Measurements from ENCODE around the gene HECTD2.
"Not testable (repeated sequence)": the region's sequence is repeated elsewhere in the genome, so short reads cannot be mapped to it uniquely, and the experiment has no call there.

Gene HECTD2, protein sequence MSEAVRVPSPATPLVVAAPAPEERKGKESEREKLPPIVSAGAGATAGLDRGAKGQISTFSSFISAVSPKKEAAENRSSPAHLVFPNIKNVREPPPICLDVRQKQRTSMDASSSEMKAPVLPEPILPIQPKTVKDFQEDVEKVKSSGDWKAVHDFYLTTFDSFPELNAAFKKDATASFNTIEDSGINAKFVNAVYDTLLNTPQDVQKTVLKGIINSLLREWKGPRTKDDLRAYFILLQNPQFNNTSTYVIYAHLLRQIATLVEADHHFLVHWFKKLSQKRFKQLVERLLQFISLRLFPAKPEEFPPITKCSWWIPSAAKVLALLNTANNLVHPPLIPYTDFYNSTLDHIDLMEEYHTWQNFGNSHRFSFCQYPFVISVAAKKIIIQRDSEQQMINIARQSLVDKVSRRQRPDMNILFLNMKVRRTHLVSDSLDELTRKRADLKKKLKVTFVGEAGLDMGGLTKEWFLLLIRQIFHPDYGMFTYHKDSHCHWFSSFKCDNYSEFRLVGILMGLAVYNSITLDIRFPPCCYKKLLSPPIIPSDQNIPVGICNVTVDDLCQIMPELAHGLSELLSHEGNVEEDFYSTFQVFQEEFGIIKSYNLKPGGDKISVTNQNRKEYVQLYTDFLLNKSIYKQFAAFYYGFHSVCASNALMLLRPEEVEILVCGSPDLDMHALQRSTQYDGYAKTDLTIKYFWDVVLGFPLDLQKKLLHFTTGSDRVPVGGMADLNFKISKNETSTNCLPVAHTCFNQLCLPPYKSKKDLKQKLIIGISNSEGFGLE

DNA sequence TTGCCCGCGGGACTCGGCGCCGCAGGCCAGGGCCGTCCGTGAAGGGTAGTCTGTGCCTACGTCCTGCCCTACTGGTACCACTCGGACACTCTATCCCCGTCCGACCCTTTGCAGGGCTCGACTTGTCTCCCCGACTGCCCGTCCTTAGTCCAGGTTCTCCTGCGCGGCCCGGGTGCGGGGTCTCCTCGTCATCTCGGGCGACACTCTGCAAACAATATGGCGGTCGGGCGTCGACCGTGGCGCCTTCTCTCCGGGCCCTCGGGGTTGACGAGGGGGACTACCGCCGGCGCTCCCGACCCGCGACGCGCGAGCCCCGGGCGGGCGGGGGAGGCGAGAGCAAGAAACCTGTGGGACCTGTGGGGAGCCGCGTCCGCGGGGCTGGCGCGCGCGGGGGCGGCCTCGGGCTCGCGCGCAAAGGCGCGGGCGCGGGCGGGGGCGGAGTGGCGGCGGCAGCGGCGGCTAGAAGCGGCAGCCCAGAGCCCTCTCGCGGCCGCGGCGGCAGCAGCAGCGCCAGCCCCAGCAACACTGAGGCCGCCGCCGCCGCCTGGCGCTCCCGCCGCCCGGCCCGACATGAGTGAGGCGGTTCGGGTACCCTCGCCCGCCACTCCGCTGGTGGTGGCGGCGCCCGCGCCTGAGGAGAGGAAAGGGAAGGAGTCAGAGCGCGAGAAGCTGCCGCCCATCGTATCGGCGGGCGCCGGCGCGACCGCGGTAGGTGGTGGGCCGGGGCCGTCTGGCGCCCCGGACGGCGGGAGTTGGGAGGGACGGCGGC, at the start of gene HECTD2:
TSS of gene HECTD2 (plus strand) at position 476 of the 769 bp plus-strand sequence. CDS start at position 571, 95 bp downstream.
- peak; percentile 87 for DNase-seq

DNA sequence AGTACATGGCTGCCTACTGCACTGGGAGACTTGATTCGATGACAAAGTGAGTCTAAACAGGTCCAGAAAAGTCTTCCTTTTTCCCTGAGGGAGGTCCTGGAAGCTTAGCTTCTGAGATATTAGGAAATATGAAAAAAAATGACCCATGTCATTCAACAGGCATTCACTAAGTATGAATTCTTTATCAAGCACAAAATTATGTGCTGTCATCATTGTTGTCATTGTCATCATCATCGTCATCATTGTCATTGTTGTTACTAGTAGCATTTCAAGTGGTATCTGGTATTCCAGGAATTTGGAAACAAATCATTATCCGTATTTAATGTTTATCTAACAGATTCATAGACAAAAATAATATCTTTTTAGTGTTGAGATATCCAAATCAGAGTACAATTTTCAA, 49.7 kb upstream of the HECTD2 start:
- DNase-seq, result no peak

- not testable (repeated sequence) for DNase-seq
Measured at GRCh38 chr10:91365519-91365918, 44.6 kb upstream of the HECTD2 start.

- DNase-seq, result peak; percentile 26
Measured at GRCh38 chr10:91366704-91367103, 43.4 kb upstream of the HECTD2 start.

GRCh38 chr10:91367127-91367531, 43.0 kb upstream of the HECTD2 start:
- DNase-seq, result no peak

DNA sequence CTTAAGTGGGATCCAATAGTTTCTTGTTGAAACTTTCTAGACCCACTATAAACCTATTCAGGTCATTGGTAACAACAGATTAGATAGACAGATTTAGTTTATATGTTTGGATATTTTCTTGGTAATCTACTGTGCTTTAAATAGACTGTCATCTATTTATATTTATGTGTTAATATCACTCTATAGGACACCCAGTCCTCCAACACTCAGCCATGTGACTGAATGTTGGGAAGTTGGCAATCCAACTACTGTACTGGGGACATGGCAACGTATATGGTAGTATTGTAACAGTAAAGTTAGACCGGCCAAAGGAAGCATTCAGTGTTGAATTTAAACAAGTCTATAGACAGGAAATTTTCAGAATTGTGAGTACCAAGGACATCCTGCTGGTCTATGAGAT, 42.6 kb upstream of the HECTD2 start:
- no peak for DNase-seq

- DNase-seq, result peak; percentile 37
Measured at GRCh38 chr10:91369978-91370589, 40.1 kb upstream of the HECTD2 start.

DNA sequence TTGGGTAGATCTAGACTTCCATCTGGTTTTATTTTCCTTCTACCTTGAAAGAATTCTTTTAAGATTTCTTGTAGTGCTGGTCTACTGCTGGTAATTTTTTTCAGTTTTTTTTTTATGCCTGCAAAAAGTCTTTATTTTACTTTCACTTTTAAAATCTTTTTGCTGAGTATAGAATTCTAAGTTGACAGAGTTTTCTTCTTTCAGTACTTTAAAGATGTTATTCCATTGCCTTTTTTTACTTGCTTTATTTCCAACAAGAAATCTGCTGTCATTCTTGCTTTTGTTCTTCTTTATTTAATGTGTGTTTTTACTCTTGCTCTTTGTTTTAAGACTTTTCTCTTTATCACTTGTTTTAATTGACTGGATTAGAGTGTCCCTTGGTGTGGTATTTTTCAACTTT, 36.1 kb upstream of the HECTD2 start:
- no peak for DNase-seq

DNA sequence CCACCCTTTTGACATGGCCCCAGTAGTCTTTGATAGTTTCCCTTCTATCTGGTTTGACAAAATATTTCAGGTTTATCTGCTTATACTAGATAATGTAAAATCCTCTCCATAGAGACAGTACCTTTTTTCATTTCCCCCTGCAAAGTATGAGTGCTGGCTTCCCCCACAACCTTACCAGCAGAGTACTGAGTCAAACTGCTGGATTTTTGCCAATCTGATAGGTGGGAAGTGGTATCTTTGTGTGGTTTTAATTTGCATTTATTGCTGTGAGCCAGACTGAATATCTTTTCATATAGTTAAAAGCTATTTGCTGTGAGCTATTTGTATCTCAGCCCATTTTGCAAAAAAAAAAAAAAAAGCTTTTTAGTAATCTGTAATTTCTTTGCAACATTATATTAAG, 32.1 kb upstream of the HECTD2 start:
- no peak for DNase-seq

- DNase-seq, result peak; percentile 77
Measured at GRCh38 chr10:91380873-91381256, 29.3 kb upstream of the HECTD2 start.

DNA sequence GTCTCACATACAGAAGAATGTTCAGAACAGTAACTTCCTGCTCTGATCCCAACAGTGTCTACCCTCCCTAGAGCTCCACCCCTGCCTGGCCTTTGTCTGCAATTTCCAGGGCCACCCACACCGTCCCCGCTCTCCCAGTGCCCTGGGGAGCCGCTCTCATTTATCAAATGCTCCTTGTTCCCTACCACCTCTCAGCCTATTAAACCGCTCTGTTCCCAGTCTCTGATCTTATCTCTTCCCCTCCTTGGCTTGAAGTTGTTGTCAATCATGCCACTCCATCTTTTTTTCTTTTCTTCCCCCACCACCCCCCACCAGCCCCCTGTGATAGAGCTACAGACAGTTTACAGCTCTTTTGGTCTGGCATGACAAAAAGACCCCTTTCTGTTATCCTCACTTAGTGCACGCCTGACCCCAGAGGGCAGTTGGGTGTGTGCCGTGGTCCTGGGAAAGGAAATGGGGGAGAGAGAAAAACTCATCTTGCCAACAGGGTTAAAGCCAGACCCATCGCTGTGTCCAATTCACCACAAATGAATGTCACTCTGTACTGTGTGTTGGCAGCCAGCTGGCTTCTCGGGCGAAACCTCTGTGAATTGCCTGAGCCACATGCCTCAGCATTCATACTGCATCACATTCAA, 28.8 kb upstream of the HECTD2 start:
- peak; percentile 80 for DNase-seq

GRCh38 chr10:91385306-91386085, 24.6 kb upstream of the HECTD2 start:
- no peak for DNase-seq

DNA sequence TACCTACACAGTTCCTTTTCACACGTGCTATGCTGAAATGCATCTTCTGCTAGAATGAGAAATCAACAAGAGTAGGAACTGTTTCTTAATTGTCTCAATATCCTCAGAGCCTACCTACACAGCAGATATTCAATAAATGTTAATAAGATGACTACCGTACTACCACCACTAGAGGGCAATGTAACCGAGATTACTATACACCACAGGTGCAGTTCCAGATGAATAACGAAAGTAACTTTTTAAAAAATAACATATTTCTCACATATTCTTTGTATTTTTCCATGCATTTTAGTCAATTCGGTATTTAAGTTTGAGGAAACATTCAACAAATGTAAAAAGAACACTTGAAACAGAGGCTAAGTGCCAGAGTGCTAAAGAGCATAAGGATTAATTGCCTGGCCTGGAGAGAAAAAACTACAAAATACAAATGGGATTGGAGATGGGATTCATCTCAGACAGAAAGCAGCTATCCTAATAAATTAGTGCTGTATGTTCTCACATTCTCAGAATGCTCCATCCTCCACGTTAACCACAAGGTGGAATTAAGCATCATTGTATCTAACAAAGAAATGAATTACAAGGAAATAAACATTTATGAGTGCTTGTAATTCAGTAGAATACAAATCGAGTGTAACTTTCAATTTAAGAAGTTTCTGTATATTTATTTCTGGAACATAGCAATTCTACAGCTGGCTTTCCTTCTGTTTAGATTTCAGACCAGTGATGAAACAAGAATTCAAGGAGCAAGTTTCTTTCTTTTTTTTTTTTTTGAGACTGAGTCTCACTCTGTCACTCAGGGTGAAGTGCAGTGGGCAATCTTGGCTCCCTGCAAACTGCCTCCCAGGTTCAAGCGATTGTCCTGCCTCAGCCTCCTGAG, 20.3 kb upstream of the HECTD2 start:
- peak; percentile 79 for DNase-seq

GRCh38 chr10:91390513-91390825, 19.7 kb upstream of the HECTD2 start:
- not testable (repeated sequence) for DNase-seq

DNA sequence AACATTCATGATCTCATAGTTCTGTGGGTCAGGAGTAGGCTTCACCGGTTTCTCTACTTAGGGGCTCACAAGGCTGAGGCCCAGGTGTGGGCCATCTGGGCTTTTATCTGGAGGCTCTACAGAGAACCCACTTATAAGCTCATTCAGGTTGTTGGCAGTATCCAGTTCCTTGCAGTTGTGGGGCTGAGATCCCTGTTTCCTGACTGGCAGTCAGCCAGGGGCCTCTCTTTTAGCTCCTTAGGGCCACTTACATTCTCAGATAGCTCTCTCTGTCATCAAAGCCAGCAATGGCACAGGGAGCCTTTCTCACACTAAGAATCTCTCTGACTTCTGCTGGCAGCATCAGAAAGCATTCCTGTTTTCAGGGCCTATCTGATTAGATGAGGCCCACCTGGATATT, 18.2 kb upstream of the HECTD2 start:
- no peak for DNase-seq

- no peak for DNase-seq
Measured at GRCh38 chr10:91406322-91406721, 3.8 kb upstream of the HECTD2 start.

- peak; percentile 95 for DNase-seq
Measured at GRCh38 chr10:91409069-91409868, 875 bp upstream of the HECTD2 start.

- peak; percentile 47 for DNase-seq
Measured at GRCh38 chr10:91410638-91411371, 661 bp downstream of the HECTD2 start.

DNA sequence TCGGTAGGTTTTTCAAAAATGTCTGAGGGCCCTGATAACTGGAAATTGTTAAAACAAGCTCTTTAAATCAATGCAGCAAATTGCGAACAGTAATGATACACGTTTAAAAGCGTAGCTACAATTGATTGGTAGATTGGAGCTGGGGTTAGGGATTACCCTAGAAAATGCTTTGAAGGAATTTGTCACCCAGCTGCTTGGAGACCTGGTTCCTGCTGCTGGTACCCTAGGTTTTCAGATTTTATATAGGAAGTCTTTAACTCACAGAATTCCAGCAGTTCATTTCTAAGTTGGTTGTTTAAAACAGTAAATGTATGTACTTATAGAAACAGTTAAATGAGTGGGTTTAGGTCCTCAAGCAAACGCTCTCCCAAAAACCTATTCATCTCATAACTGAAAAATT, 1.5 kb downstream of the HECTD2 start:
- no peak for DNase-seq
